GM21528 (cell line): ENCODE results near the gene LYSET.
"Not testable (repeated sequence)": the region's sequence is repeated elsewhere in the genome, so short reads cannot be mapped to it uniquely, and the experiment has no call there.

ENCODE experiments used
- ATAC-seq: cut with Tn5 transposase; IDR thresholded peaks from one replicate; pipeline ENCODE4 v1.9.1; 2021; ENCODE audit warnings: mild to moderate bottlenecking, moderate library complexity; ENCODE audit not compliant: unreplicated experiment, low FRiP score

The LYSET gene

GRCh38 chr14:93165271-93166265 lies 19.5 kb upstream of the LYSET start:
- ATAC-seq: not testable (repeated sequence)

- not testable (repeated sequence) for ATAC-seq
These were observed 16.5 kb upstream of the LYSET start for GRCh38 chr14:93168610-93169009.

GRCh38 chr14:93169619-93170018 lies 15.5 kb upstream of the LYSET start:
- not testable (repeated sequence) for ATAC-seq

- ATAC-seq: not testable (repeated sequence)
These were observed 15.0 kb upstream of the LYSET start for GRCh38 chr14:93170141-93170540.

GRCh38 chr14:93171376-93171775 lies 13.7 kb upstream of the LYSET start:
- ATAC-seq: no peak

- ATAC-seq: no peak
These were observed 11.1 kb upstream of the LYSET start for GRCh38 chr14:93173943-93174395.

- not testable (repeated sequence) for ATAC-seq
These were observed 10.4 kb upstream of the LYSET start for GRCh38 chr14:93174731-93175130.

- ATAC-seq: no peak
These were observed 9.6 kb upstream of the LYSET start for GRCh38 chr14:93175492-93175891.

- ATAC-seq: no peak
These were observed 1.4 kb upstream of the LYSET start for GRCh38 chr14:93183596-93184317.

GRCh38 chr14:93185349-93185720 lies 218 bp downstream of the LYSET start:
- peak; percentile 1 for ATAC-seq

- no peak for ATAC-seq
These were observed 1.3 kb downstream of the LYSET start for GRCh38 chr14:93186466-93186865.

GRCh38 chr14:93186956-93187355 lies 1.8 kb downstream of the LYSET start:
- no peak for ATAC-seq

- no peak for ATAC-seq
These were observed 10.3 kb downstream of the LYSET start for GRCh38 chr14:93195316-93195999.

- no peak for ATAC-seq
These were observed 13.9 kb downstream of the LYSET start for GRCh38 chr14:93199031-93199430.

GRCh38 chr14:93200553-93200952 lies 15.4 kb downstream of the LYSET start:
- no peak for ATAC-seq

GRCh38 chr14:93201155-93201704 lies 16.1 kb downstream of the LYSET start:
- ATAC-seq: no peak

- ATAC-seq: peak; percentile 83
These were observed 21.8 kb downstream of the LYSET start, which contains the start of the genes GON7 and UBR7 for GRCh38 chr14:93206793-93207467. Gene GON7 (minus strand): TSS chr14:93207065. CDS start chr14:93207037, 28 bp downstream. Gene UBR7 (plus strand): TSS chr14:93207256. CDS start chr14:93207292, 36 bp downstream.

- ATAC-seq: peak; percentile 46
These were observed 22.6 kb downstream of the LYSET start for GRCh38 chr14:93207468-93208308.

- peak; percentile 43 for ATAC-seq
These were observed 27.3 kb downstream of the LYSET start for GRCh38 chr14:93212432-93212831.
